Heart left ventricle (tissue), 16 donors: ENCODE results near the gene TCP10L. TPM values are rescaled to one million over a fixed set of nuclear protein-coding genes. Genes with fewer than 3 reads are reported as not detected.

Experiments used
- ATAC-seq, 4 donors: fragments of 200-7000 bp; cut with Tn5 transposase; one replicate each; pipeline ENCODE4 v1.9.1; 2020 to 2022; ENCODE audit warnings: moderate library complexity in 4 of 4, mild to moderate bottlenecking in 3 of 4, moderate number of reproducible peaks in 1 of 4
- DNase-seq, 5 donors: peaks; one replicate each; pipeline ENCODE4 v3.0.0-alpha.2; 2020
- H3K27ac ChIP-seq, 12 donors: fragments of 200-600 bp; sonication (generic) in 4 of 12; one replicate each; pipeline versions ENCODE4 v1.5.0 to v1.8.0; 2016 to 2022; ENCODE audit warnings: mild to moderate bottlenecking in 2 of 12
- H3K27me3 ChIP-seq, 9 donors: fragments of 200-600 bp; sonication (generic) in 2 of 9; one replicate each; pipeline versions ENCODE4 v1.5.1 to v1.8.0; 2016 to 2022; ENCODE audit warnings: mild to moderate bottlenecking in 3 of 9
- H3K36me3 ChIP-seq, 9 donors: fragments of 200-600 bp; sonication (generic) in 2 of 9; one replicate each; pipeline versions ENCODE4 v1.5.0 to v1.8.0; 2018 to 2022; ENCODE audit warnings: mild to moderate bottlenecking in 2 of 9
- H3K4me1 ChIP-seq, 12 donors: fragments of 200-600 bp; sonication (generic) in 4 of 12; one replicate each; pipeline versions ENCODE4 v1.5.0 to v1.8.0; 2016 to 2022; ENCODE audit warnings: mild to moderate bottlenecking in 3 of 12
- H3K4me3 ChIP-seq, 12 donors: fragments of 200-600 bp; sonication (generic) in 4 of 12; one replicate each; pipeline versions ENCODE4 v1.5.0 to v1.8.0; 2017 to 2022; ENCODE audit warnings: mild to moderate bottlenecking in 9 of 12, moderate library complexity in 4 of 12
- H3K9me3 ChIP-seq, 12 donors: fragments of 200-600 bp; sonication (generic) in 4 of 12; one replicate each; pipeline versions ENCODE4 v1.5.0 to v1.8.0; 2016 to 2022; ENCODE audit warnings: mild to moderate bottlenecking in 1 of 12
- POLR2A ChIP-seq, 2 donors: fragments of 450-650 bp; IDR thresholded peaks; one replicate each; pipeline ENCODE4 v1.6.1; 2017; ENCODE audit warnings: antibody characterized with exemption in 2 of 2, mild to moderate bottlenecking in 2 of 2, moderate library complexity in 2 of 2
- WGBS, 4 donors: extraction: QIAGEN DNeasy Blood & Tissue Kit in 2 of 4; methylation state at CpG; one replicate each; pipeline versions ENCODE4 v1.1.5 to v1.1.7; 2013 to 2018; 5-methylcytosine and 5-hydroxymethylcytosine counted together
- intact Hi-C, 10 donors: fragments of 100-400 bp; cut with DNase I; formaldehyde crosslinking; loops; one replicate each; pipeline versions ENCODE4 v1.11.1 to v1.14.2; 2022
- polyA plus RNA-seq, 2 donors: library from polyadenylated mRNA; stranded (reverse); fragments of 200-250 nt; gene quantifications; one replicate each; pipeline ENCODE4 v1.2.3, GENCODE V29; 2013
- total RNA-seq, 9 donors: library from RNA; depleted of rRNA in 2 of 9; stranded (reverse); fragments of >200 nt in 2 of 9; fragmentation: NEBNext Ultra II Directional in 3 of 9; extraction: Animal tissue kit (Norgen Biotek cat#: 25700) in 3 of 9; gene quantifications; one replicate each; pipeline versions ENCODE4 v1.1.0 to v1.2.4, GENCODE V29; 2016 to 2023
- TF ChIP-seq, protein P1 (sequence below), 12 donors: fragments of 200-600 bp; sonication (generic) in 4 of 12; IDR thresholded peaks; one replicate each; pipeline versions ENCODE4 v1.5.0 to v1.8.0; 2018 to 2022; ENCODE audit warnings: antibody characterized with exemption in 12 of 12, mild to moderate bottlenecking in 5 of 12
- donor health status: ischemic (EF 13 %, LVEDD 7.1; RV severe dilation, severe dysfunction).
- donor health status: healthy with polysubstance abuse.
- donor health status: DM: no; HTN: yes; CAD: no.
- donor health status: DM: no; HTN: no; CAD: no.
- donor health status: ischemic (EF 25% LVEDD 6.9; RV normal size, moderate dysfunction).
- donor health status: ischemic (EF 25% LVEDD 5.7; RV mildly dilated, moderate dysfunction).
- donor health status: healthy.
- donor health status: DM: yes; HTN: yes; CAD: no.
- donor health status: ischemic (EF 35%, LVEDD 5.7; RV mildly dilated, moderate dysfunction).
- donor health status: nonischemic (EF 11% LVEDD 7.7; RV severe dilation, severe dysfunction).
- donor health status: DM: yes; HTN: yes; CAD: no.
- donor health status: PGD.
- donor health status: ischemic (EF 29% LVEDD 5.4; RV normal size, mild dysfunction).
- donor health status: nonischemic (EF 23%, LVEDD 6.1; RV moderate dilation, normal function).

Gene TCP10L
- total and polyA plus RNA-seq, 11 donors = 0.80 to 3.9 (median 2.2) TPM

DNA sequence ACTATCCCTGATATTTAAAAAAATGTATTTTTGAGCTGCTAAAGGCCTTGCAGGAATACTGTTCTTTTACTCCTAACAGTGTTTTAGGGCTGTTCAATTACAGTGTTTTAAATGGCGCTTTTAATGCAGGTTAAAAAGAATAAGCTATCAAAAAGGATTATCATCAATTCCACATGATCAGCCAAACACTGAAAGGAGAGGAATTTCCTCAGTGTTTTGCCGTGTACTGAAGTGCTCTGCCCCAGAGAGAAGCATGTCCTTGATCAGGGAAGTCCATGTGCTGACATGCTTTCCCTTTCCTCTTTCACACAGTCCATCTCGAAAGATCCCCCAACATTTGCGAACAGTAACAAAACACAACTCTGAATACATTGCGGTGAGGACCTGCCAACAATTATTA, 23.5 kb upstream of the TCP10L start:
- ATAC-seq (no peak), DNase-seq (no peak)
- Histone ChIP-seq H3K27me3 (no peaks in the 10 kb centered on the region), H3K36me3 (peaks cover 0 to 65% (median 60%) of the 10 kb centered on the region in 9 donors), H3K27ac (no peak overlapping the region), H3K4me3 (no peak overlapping the region), H3K9me3 (no peaks in the 10 kb centered on the region), H3K4me1 (peaks cover 0 to 27% (median 16%) of the 10 kb centered on the region in 12 donors)
- 86 to 92% (median 91%) methylated on average over 5 of the region's 5 CpGs for WGBS, 4 donors
- TF ChIP-seq POLR2A (IDR thresholded peaks at IDR 0.05) = no peak
- TF ChIP-seq, protein P1, sequence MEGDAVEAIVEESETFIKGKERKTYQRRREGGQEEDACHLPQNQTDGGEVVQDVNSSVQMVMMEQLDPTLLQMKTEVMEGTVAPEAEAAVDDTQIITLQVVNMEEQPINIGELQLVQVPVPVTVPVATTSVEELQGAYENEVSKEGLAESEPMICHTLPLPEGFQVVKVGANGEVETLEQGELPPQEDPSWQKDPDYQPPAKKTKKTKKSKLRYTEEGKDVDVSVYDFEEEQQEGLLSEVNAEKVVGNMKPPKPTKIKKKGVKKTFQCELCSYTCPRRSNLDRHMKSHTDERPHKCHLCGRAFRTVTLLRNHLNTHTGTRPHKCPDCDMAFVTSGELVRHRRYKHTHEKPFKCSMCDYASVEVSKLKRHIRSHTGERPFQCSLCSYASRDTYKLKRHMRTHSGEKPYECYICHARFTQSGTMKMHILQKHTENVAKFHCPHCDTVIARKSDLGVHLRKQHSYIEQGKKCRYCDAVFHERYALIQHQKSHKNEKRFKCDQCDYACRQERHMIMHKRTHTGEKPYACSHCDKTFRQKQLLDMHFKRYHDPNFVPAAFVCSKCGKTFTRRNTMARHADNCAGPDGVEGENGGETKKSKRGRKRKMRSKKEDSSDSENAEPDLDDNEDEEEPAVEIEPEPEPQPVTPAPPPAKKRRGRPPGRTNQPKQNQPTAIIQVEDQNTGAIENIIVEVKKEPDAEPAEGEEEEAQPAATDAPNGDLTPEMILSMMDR (IDR thresholded peaks at IDR 0.05) = no peak
- intact Hi-C loops = loop anchor here in 4 of 10 donors (10.0 kb wide), 2 partner anchors 334 to 744 kb away; partner anchors contain the start of gene MIS18A (in 2 of the 4)

DNA sequence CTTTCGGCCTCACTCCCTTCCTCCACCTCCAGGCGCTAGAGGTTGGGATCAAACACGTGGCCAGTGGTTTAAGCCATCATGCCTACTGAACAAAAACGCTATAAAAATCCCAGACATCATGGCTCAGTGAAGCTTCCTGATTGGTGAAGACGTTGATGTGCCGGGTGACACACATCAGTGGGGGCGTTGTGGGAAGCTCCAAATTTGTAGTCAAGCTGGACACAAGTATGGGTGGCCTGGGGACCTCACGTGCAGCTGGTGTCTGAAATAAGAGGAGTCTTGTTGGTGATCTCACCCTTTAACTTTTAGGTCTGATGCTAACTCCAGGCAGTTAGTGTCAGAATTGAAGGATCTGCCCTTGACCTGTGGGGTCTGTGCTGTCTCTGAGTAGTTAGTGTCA, 20.1 kb upstream of the TCP10L start:
- no peak for TF ChIP-seq POLR2A (IDR thresholded peaks at IDR 0.05)
- TF ChIP-seq, protein P1 (IDR thresholded peaks at IDR 0.05) = no peak
- no peaks in the 10 kb centered on the region for H3K9me3 ChIP-seq
- no peaks in the 10 kb centered on the region for H3K27me3 ChIP-seq
- no peak overlapping the region for H3K27ac ChIP-seq
- H3K4me1 ChIP-seq = peaks cover 0 to 10% (median 4%) of the 10 kb centered on the region in 12 donors
- peaks cover 0 to 94% (median 87%) of the 10 kb centered on the region in 9 donors for H3K36me3 ChIP-seq
- 84 to 87% (median 86%) methylated on average over 8 of the region's 8 CpGs for WGBS, 4 donors
- ATAC-seq = no peak
- DNase-seq = no peak
- no peak overlapping the region for H3K4me3 ChIP-seq
- intact Hi-C loops = loop anchor here in 4 of 10 donors (10.0 kb wide), 2 partner anchors 331 to 741 kb away; partner anchors contain the start of gene MIS18A (in 2 of the 4)

DNA sequence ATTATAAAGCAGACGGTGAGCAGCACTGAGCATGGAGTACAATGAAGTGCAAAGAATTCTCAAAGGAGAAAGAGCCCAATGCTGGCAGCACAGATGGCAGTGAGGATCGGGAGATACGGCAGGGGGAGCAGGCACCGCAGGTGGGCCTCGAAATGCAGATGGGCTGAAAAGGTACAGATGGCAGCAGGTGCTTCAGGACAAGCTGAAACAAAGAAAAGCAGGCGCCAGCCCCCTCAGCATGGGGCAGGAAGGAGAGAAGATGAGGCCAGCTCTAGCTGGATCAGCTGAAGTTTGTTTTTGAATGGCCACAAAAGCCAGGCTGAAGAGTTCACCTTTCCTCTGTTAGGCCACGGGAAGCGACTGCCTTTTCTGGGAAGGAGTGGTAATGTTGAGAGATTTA, 19.1 kb upstream of the TCP10L start:
- no peak for ATAC-seq
- no peak overlapping the region for H3K4me3 ChIP-seq
- TF ChIP-seq, protein P1 (IDR thresholded peaks at IDR 0.05) = no peak
- TF ChIP-seq POLR2A (IDR thresholded peaks at IDR 0.05) = no peak
- no peak for DNase-seq
- no peaks in the 10 kb centered on the region for H3K27me3 ChIP-seq
- intact Hi-C loops = loop anchor here in 6 of 10 donors (5.0 to 10.0 kb wide), 4 partner anchors 202 to 740 kb away; partner anchors contain the start of gene MIS18A (in 3 of the 6)
- no peak overlapping the region for H3K27ac ChIP-seq
- H3K9me3 ChIP-seq = no peaks in the 10 kb centered on the region
- 78 to 83% (median 80%) methylated on average over 8 of the region's 8 CpGs for WGBS, 4 donors
- peaks cover 0 to 95% (median 91%) of the 10 kb centered on the region in 9 donors for H3K36me3 ChIP-seq
- no peaks in the 10 kb centered on the region for H3K4me1 ChIP-seq

DNA sequence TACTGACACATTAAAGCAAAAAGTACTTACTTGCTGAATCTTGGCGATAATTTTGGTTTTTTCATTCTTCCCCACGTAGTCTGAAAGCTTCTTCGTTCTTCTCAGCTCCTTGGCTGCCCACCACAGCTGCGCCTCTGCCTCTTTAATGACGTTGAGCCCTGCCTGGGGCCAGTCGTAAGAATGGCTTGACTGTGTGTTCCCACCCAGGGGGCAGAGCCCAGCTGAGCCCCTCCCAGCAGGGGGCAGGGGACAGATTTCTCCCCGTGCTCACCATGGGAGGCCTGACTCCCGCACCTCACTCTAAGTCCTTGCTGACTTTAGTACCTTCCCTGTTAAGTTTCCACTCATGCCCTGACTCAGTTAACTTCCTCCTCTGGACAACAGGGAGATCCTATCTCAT, 17.8 kb upstream of the TCP10L start:
- Histone ChIP-seq H3K4me3 (no peak overlapping the region), H3K9me3 (no peaks in the 10 kb centered on the region), H3K36me3 (peaks cover 0 to 93% (median 86%) of the 10 kb centered on the region in 9 donors), H3K27ac (no peak overlapping the region), H3K4me1 (no peaks in the 10 kb centered on the region), H3K27me3 (no peaks in the 10 kb centered on the region)
- ATAC-seq (no peak), DNase-seq (no peak)
- intact Hi-C loops = loop anchor here in 6 of 10 donors (5.0 to 10.0 kb wide), 4 partner anchors 201 to 738 kb away; partner anchors contain the start of gene MIS18A (in 3 of the 6)
- TF ChIP-seq POLR2A (IDR thresholded peaks at IDR 0.05) = no peak
- TF ChIP-seq, protein P1 (IDR thresholded peaks at IDR 0.05) = no peak
- WGBS, 4 donors = 76 to 81% (median 78%) methylated on average over 8 of the region's 8 CpGs
